ENCODE measurements around the gene SPG7.
"Not testable (repeated sequence)": the region's sequence is repeated elsewhere in the genome, so short reads cannot be mapped to it uniquely, and the experiment has no call there.

SPG7 gene

GRCh38 chr16:89565506-89566372, 57.5 kb downstream of the SPG7 start:
- peak; percentile 27 to 47 for DNase-seq

- DNase-seq, result no peak
Measured at GRCh38 chr16:89567656-89568594, 59.7 kb downstream of the SPG7 start.

GRCh38 chr16:89569506-89570341, 61.5 kb downstream of the SPG7 start:
- no peak for DNase-seq

GRCh38 chr16:89570342-89570923, 62.2 kb downstream of the SPG7 start:
- no peak for DNase-seq

- not testable (repeated sequence) for DNase-seq
Measured at GRCh38 chr16:89570983-89571598, 62.9 kb downstream of the SPG7 start.

GRCh38 chr16:89571636-89572035, 63.4 kb downstream of the SPG7 start:
- DNase-seq, result no peak

- no peak for DNase-seq
Measured at GRCh38 chr16:89572073-89572484, 63.9 kb downstream of the SPG7 start.

GRCh38 chr16:89572485-89573205, 64.4 kb downstream of the SPG7 start:
- DNase-seq, result no peak

- no peak for DNase-seq
Measured at GRCh38 chr16:89573826-89574680, 65.8 kb downstream of the SPG7 start.

GRCh38 chr16:89574681-89575246, 66.6 kb downstream of the SPG7 start:
- peak; percentile 49 to 56 for DNase-seq

- no peak for DNase-seq
Measured at GRCh38 chr16:89575247-89576152, 67.3 kb downstream of the SPG7 start, which contains the start of gene CPNE7. TSS of gene CPNE7 (plus strand) at chr16:89575758. CDS start at chr16:89575898, 140 bp downstream.

- no peak for DNase-seq
Measured at GRCh38 chr16:89576153-89577054, 68.2 kb downstream of the SPG7 start.

- no peak for DNase-seq
Measured at GRCh38 chr16:89577055-89577759, 69.0 kb downstream of the SPG7 start.

GRCh38 chr16:89579351-89579750, 71.1 kb downstream of the SPG7 start:
- DNase-seq, result no peak

GRCh38 chr16:89581045-89581695, 73.0 kb downstream of the SPG7 start:
- DNase-seq, result no peak
